IMR-90 (cell line): ENCODE measurements around the gene RASA1. TPM values are rescaled to one million over a fixed set of nuclear protein-coding genes. Genes with fewer than 3 reads are reported as not detected.

Experiments used
- ATAC-seq: fragments of 200-7000 bp; cut with Tn5 transposase; 2 replicates; pipeline ENCODE4 v1.9.1; 2020; ENCODE audit warnings: low read depth, mild to moderate bottlenecking, moderate library complexity
- BruUV-seq: library from RNA; stranded (reverse); fragments of 400-500 nt; replicated peaks from 2 replicates; lab custom pipeline; 2021; lab: Mats Ljungman, UMichigan
- CTCF ChIA-PET: fragments of 300-600 bp; formaldehyde crosslinking; extraction: SDS; loops from one replicate; lab custom pipeline; 2021; ENCODE audit warnings: antibody characterized with exemption; lab: Yijun Ruan, JAX
- POLR2A ChIA-PET: fragments of 300-600 bp; sonication (Branson Sonifier 250); formaldehyde crosslinking; loops from one replicate; lab custom pipeline; 2022; ENCODE audit warnings: antibody characterized with exemption; ENCODE audit not compliant: unreplicated experiment; lab: Charles Lee
- DNase-seq: peaks from one replicate; pipeline ENCODE4 v3.0.0; 2013
- H2AFZ ChIP-seq: replicated peaks from 2 replicates; pipeline ENCODE3; 2013; ENCODE audit warnings: low read length, mild to moderate bottlenecking; ENCODE audit not compliant: poor library complexity
- H2AK5ac ChIP-seq: 2 replicates; pipeline ENCODE4 v1.6.1; 2013; ENCODE audit warnings: low read depth, low read length, inconsistent platforms
- H2AK9ac ChIP-seq: replicated peaks from 2 replicates; pipeline ENCODE3; 2013; ENCODE audit warnings: mild to moderate bottlenecking, low read depth, low read length, moderate library complexity; ENCODE audit not compliant: poor library complexity
- H2BK120ac ChIP-seq: 2 replicates; pipeline ENCODE4 v1.6.1; 2013; ENCODE audit warnings: low read depth, low read length, inconsistent platforms
- H2BK15ac ChIP-seq: 3 replicates; pipeline ENCODE4 v1.6.1; 2013; ENCODE audit warnings: low read depth, low read length, inconsistent platforms
- H2BK20ac ChIP-seq: 2 replicates; pipeline ENCODE4 v1.6.1; 2013; ENCODE audit warnings: low read depth, mild to moderate bottlenecking, inconsistent platforms, low read length, moderate library complexity
- H2BK5ac ChIP-seq: 2 replicates; pipeline ENCODE4 v1.6.1; 2013; ENCODE audit warnings: mild to moderate bottlenecking, low read depth, low read length, inconsistent platforms; ENCODE audit not compliant: poor library complexity, severe bottlenecking
- H3K14ac ChIP-seq: replicated peaks from 2 replicates; pipeline ENCODE4 v1.6.1; 2013; ENCODE audit warnings: low read depth, low read length, inconsistent platforms
- H3K18ac ChIP-seq: 2 replicates; pipeline ENCODE4 v1.6.1; 2013; ENCODE audit warnings: low read depth, low read length, control low read depth
- H3K23ac ChIP-seq: 2 replicates; pipeline ENCODE4 v1.6.1; 2013; ENCODE audit warnings: low read depth, low read length, inconsistent platforms
- H3K27ac ChIP-seq: 2 replicates; pipeline ENCODE4 v1.5.1; 2013; ENCODE audit warnings: mild to moderate bottlenecking, control low read depth, low read length; ENCODE audit not compliant: insufficient read depth
- H3K27me3 ChIP-seq: 2 replicates; pipeline ENCODE4 v1.6.1; 2013; ENCODE audit warnings: low read length; ENCODE audit not compliant: control insufficient read depth, insufficient read depth
- H3K36me3 ChIP-seq: 2 replicates; pipeline ENCODE4 v1.6.1; 2013; ENCODE audit warnings: low read length, mixed read lengths; ENCODE audit not compliant: control insufficient read depth, insufficient read depth
- H3K4ac ChIP-seq: 2 replicates; pipeline ENCODE4 v1.6.1; 2013; ENCODE audit warnings: low read depth, low read length, inconsistent platforms
- H3K4me1 ChIP-seq: 2 replicates; pipeline ENCODE4 v1.6.1; 2013; ENCODE audit warnings: low read length, mixed read lengths; ENCODE audit not compliant: control insufficient read depth, insufficient read depth
- H3K4me2 ChIP-seq: 2 replicates; pipeline ENCODE4 v1.6.1; 2013; ENCODE audit warnings: low read depth, mild to moderate bottlenecking, control low read depth, low read length, moderate library complexity
- H3K4me3 ChIP-seq: 2 replicates; pipeline ENCODE4 v1.5.1; 2013; ENCODE audit warnings: low read depth, mild to moderate bottlenecking, control low read depth, low read length, moderate library complexity; ENCODE audit not compliant: insufficient read depth
- H3K56ac ChIP-seq: 2 replicates; pipeline ENCODE4 v1.6.1; 2013; ENCODE audit warnings: low read length, inconsistent platforms; ENCODE audit not compliant: insufficient read depth; ENCODE audit errors: extremely low read depth
- H3K79me1 ChIP-seq, 2 experiments: 2 replicates each; pipeline ENCODE4 v1.6.1; 2013; ENCODE audit warnings: low read length in 2 of 2, inconsistent platforms in 1 of 2, low read depth in 1 of 2
- H3K9ac ChIP-seq: 2 replicates; pipeline ENCODE4 v1.6.1; 2013; ENCODE audit warnings: low read depth, low read length, control low read depth
- H3K9me1 ChIP-seq: 2 replicates; pipeline ENCODE4 v1.6.1; 2013; ENCODE audit warnings: low read length, inconsistent platforms; ENCODE audit not compliant: insufficient read depth
- H3K9me3 ChIP-seq: 2 replicates; pipeline ENCODE4 v1.6.1; 2013; ENCODE audit warnings: low read length; ENCODE audit not compliant: control insufficient read depth, insufficient read depth
- H4K20me1 ChIP-seq: 2 replicates; pipeline ENCODE4 v1.6.1; 2013; ENCODE audit warnings: low read length, inconsistent platforms; ENCODE audit not compliant: insufficient read depth
- H4K5ac ChIP-seq: 2 replicates; pipeline ENCODE4 v1.6.1; 2013; ENCODE audit warnings: mild to moderate bottlenecking, low read depth, low read length, control low read depth
- H4K8ac ChIP-seq, 2 experiments: 2 replicates each; pipeline ENCODE4 v1.6.1; 2013; ENCODE audit warnings: low read depth in 2 of 2, low read length in 2 of 2, control low read depth in 1 of 2, inconsistent platforms in 1 of 2
- H4K91ac ChIP-seq: 2 replicates; pipeline ENCODE4 v1.6.1; 2013; ENCODE audit warnings: low read depth, low read length, inconsistent platforms; ENCODE audit not compliant: insufficient read depth
- BHLHE40 ChIP-seq: fragments of 150-350 bp; IDR thresholded peaks from 2 replicates; pipeline ENCODE4 v1.6.1; 2016; ENCODE audit warnings: mild to moderate bottlenecking, low read depth, low read length
- CEBPB ChIP-seq: IDR thresholded peaks from 2 replicates; pipeline ENCODE4 v1.6.1; 2012; ENCODE audit warnings: low read depth, low read length, improper control_type of control experiment
- FOS ChIP-seq: fragments of 150-350 bp; IDR thresholded peaks from 2 replicates; pipeline ENCODE4 v1.6.1; 2016; ENCODE audit warnings: low read depth, low read length
- MAFK ChIP-seq: IDR thresholded peaks from 2 replicates; pipeline ENCODE4 v1.6.1; 2012; ENCODE audit warnings: low read depth, low read length, improper control_type of control experiment
- NFE2L2 ChIP-seq: fragments of 150-350 bp; IDR thresholded peaks from 2 replicates; pipeline ENCODE4 v1.6.1; 2016; ENCODE audit warnings: low read depth, mild to moderate bottlenecking, low read length
- RAD21 ChIP-seq: IDR thresholded peaks from 2 replicates; pipeline ENCODE4 v1.6.1; 2012; ENCODE audit warnings: low read length, improper control_type of control experiment
- RCOR1 ChIP-seq: IDR thresholded peaks from 2 replicates; pipeline ENCODE4 v1.6.1; 2012; ENCODE audit warnings: mild to moderate bottlenecking, low read length, improper control_type of control experiment; ENCODE audit not compliant: insufficient replicate concordance
- RFX5 ChIP-seq: IDR thresholded peaks from 2 replicates; pipeline ENCODE4 v1.8.0; 2012; ENCODE audit warnings: low read depth, mild to moderate bottlenecking, low read length, moderate library complexity
- SMC3 ChIP-seq: fragments of 150-350 bp; IDR thresholded peaks from 2 replicates; pipeline ENCODE4 v1.6.1; 2016; ENCODE audit warnings: low read depth, mild to moderate bottlenecking, antibody characterized with exemption, low read length, moderate library complexity
- WGBS, 2 experiments: methylation state at CpG; one replicate each; pipeline versions ENCODE4 v1.1.5 to v1.1.7; 2013; ENCODE audit warnings: missing lambda C conversion rate in 2 of 2; ENCODE audit not compliant: insufficient read length in 1 of 2; ENCODE audit errors: extremely low coverage in 2 of 2; 5-methylcytosine and 5-hydroxymethylcytosine counted together
- dilution Hi-C: fragments of 300-500 bp; cut with HindIII; formaldehyde crosslinking; loops from one replicate; pipeline ENCODE4 v1.14.3; 2018; ENCODE audit warnings: low sequenced_read_pairs; ENCODE audit not compliant: unreplicated experiment
- in situ Hi-C: fragments of 300-500 bp; cut with MboI; formaldehyde crosslinking; loops from 3 replicates; pipeline ENCODE4 v1.14.3; 2019; ENCODE audit warnings: low sequenced_read_pairs, inconsistent platforms, mixed read lengths
- intact Hi-C: fragments of 100-400 bp; cut with micrococcal nuclease; formaldehyde crosslinking; loops from 2 replicates; pipeline ENCODE4 v1.10.0; 2022
- polyA plus RNA-seq, 3 experiments: library from polyadenylated mRNA; depleted of rRNA; stranded (reverse); fragments of >200 nt; gene quantifications; 2 replicates each; pipeline ENCODE4 v1.2.3, GENCODE V29; 2012; ENCODE audit warnings: low replicate concordance in 1 of 3
- total RNA-seq: library from RNA; depleted of rRNA; stranded (reverse); fragments of >200 nt; gene quantifications from 2 replicates; pipeline ENCODE4 v1.2.3, GENCODE V29; 2012
- TF ChIP-seq, protein P1 (sequence below): fragments of 150-350 bp; IDR thresholded peaks from 2 replicates; pipeline ENCODE4 v1.6.1; 2017; ENCODE audit warnings: mild to moderate bottlenecking, antibody characterized with exemption, low read length, low read depth
- TF ChIP-seq, protein P2 (sequence below): conservative IDR thresholded peaks from 2 replicates; pipeline ENCODE4 v1.5.1; 2012; ENCODE audit warnings: mild to moderate bottlenecking, low read depth, low read length, improper control_type of control experiment

The RASA1 gene
- total and polyA plus RNA-seq, 2 of the 4 experiments (the other 2 are of a cell fraction), result 37.6 to 45.7 TPM

DNA sequence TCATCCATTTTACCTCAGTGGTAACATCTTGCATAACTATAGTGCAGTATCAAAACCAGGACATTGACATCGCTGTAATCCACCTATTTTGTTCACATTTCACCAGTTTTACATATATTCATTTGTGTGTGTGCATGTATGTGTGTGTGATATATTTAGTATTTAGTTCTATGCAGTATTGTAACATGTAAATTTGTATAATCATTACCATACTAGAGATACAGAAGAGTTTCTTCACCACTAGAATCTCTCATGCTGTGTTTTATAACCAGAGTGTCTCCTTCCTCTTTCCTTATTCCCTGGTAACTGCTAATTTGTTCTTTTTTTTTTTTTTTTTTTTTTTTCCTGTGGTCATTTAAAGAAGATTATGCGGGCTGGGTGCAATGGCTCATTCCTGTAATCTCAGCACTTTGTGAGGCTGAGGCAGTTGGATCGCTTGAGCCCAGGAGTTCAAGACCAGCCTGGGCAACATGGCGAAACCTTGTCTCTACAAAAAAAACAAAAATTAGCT lies 11.0 kb downstream of the RASA1 start:
- no peak for ATAC-seq
- Histone ChIP-seq H2BK5ac (no peak overlapping the region), H2BK20ac (no peak overlapping the region), H4K20me1 (peaks cover 51% of the 10 kb centered on the region), H2BK120ac (no peak overlapping the region), H3K18ac (no peak overlapping the region), H4K5ac (no peak overlapping the region), H3K9me3 (no peaks in the 10 kb centered on the region), H3K4me3 (no peak overlapping the region), H4K91ac (no peak overlapping the region), H3K4me1 (peaks cover 3% of the 10 kb centered on the region), H3K9me1 (peaks cover 6% of the 10 kb centered on the region; the same call in 1 of the 2 replicates), H3K79me1 (peaks cover 4 to 47% of the 10 kb centered on the region in 2 experiments; a peak in 3 of 4 replicates), H2BK15ac (no peak overlapping the region), H3K27me3 (no peaks in the 10 kb centered on the region), H3K36me3 (peaks cover 8% of the 10 kb centered on the region), H3K4me2 (no peak overlapping the region), H4K8ac (no peak overlapping the region), H2AFZ (no peak overlapping the region), H3K14ac (no peak overlapping the region), H2AK9ac (no peak overlapping the region), H3K56ac (no peak overlapping the region), H3K4ac (no peak overlapping the region), H2AK5ac (no peak overlapping the region), H3K27ac (no peak overlapping the region), H3K9ac (no peak overlapping the region), H3K23ac (no peak overlapping the region)
- POLR2A ChIA-PET, result no interaction called here
- in situ Hi-C loops (no loop called here), dilution Hi-C loops (no loop called here), intact Hi-C loops (no loop called here)
- CTCF ChIA-PET, result no interaction called here
- no TSS peak for BruUV-seq
- DNase-seq, result no peak
- no peak for TF ChIP-seq NFE2L2
- no peak for TF ChIP-seq CEBPB
- TF ChIP-seq RCOR1, result no peak
- no peak for TF ChIP-seq MAFK
- no peak for TF ChIP-seq RFX5
- TF ChIP-seq FOS, result no peak
- TF ChIP-seq RAD21, result no peak
- no peak for TF ChIP-seq BHLHE40
- no peak for TF ChIP-seq SMC3
- TF ChIP-seq, protein P1, sequence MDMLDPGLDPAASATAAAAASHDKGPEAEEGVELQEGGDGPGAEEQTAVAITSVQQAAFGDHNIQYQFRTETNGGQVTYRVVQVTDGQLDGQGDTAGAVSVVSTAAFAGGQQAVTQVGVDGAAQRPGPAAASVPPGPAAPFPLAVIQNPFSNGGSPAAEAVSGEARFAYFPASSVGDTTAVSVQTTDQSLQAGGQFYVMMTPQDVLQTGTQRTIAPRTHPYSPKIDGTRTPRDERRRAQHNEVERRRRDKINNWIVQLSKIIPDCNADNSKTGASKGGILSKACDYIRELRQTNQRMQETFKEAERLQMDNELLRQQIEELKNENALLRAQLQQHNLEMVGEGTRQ, result no peak
- TF ChIP-seq, protein P2, sequence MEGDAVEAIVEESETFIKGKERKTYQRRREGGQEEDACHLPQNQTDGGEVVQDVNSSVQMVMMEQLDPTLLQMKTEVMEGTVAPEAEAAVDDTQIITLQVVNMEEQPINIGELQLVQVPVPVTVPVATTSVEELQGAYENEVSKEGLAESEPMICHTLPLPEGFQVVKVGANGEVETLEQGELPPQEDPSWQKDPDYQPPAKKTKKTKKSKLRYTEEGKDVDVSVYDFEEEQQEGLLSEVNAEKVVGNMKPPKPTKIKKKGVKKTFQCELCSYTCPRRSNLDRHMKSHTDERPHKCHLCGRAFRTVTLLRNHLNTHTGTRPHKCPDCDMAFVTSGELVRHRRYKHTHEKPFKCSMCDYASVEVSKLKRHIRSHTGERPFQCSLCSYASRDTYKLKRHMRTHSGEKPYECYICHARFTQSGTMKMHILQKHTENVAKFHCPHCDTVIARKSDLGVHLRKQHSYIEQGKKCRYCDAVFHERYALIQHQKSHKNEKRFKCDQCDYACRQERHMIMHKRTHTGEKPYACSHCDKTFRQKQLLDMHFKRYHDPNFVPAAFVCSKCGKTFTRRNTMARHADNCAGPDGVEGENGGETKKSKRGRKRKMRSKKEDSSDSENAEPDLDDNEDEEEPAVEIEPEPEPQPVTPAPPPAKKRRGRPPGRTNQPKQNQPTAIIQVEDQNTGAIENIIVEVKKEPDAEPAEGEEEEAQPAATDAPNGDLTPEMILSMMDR, result no peak
- no CpG with 5 or more reads among the region's 4 CpGs for whole genome bisulfite sequencing, 2 experiments
